ENCODE data around the gene CDC26. TPM values are rescaled to one million over a fixed set of nuclear protein-coding genes. Genes with fewer than 3 reads are reported as not detected.

CDC26 gene
- total RNA-seq (2022; extraction: Qiagen RNA extraction): 42.9 to 71.8 TPM (median 48.8 TPM) in 5 replicates

GRCh38 chr9:113275157-113276131, at the start of gene CDC26, which contains the start of gene PRPF4:
TSS of gene CDC26 (minus strand) at chr9:113275572. CDS start at chr9:113272507, 3,065 bp downstream.
TSS of gene PRPF4 (plus strand) at chr9:113275658. CDS start at chr9:113275744, 86 bp downstream.

DNA sequence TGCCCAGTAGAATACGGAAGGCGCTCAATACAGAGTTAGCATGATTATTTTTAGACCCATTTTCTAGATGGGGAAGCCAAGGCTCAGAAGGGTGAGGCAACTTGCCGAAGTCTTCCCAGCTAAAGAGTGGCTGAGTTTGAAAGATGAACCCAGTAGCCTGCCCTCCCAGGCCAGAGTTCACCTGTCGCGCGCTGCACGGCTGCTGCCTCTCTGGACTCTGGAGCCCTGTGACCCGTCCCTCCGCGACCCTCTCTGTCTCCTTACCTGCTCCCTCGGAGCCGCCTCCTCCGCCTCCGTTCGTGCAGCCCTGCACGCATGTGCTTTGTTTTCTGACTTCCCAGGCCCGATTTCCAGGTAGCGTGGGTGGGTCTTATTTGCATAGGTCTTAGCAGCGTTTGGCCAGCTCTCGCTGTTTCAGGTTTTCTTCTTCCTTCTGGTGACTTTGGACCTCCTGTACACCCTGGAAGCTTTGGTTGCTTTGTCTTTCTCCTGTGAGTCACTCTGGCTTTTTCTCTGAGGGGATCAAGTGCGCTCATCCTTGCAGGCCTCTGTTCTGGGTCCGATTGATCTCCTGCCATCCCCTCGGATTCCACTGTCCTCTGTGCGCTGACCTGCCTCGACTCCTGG, 27.5 kb upstream of the CDC26 start, which contains the start of gene RNF183:
Gene RNF183, minus strand, starts transcription at position 585 of the 627 bp plus-strand sequence. CDS start 5,192 bp downstream, outside the sequence.

DNA sequence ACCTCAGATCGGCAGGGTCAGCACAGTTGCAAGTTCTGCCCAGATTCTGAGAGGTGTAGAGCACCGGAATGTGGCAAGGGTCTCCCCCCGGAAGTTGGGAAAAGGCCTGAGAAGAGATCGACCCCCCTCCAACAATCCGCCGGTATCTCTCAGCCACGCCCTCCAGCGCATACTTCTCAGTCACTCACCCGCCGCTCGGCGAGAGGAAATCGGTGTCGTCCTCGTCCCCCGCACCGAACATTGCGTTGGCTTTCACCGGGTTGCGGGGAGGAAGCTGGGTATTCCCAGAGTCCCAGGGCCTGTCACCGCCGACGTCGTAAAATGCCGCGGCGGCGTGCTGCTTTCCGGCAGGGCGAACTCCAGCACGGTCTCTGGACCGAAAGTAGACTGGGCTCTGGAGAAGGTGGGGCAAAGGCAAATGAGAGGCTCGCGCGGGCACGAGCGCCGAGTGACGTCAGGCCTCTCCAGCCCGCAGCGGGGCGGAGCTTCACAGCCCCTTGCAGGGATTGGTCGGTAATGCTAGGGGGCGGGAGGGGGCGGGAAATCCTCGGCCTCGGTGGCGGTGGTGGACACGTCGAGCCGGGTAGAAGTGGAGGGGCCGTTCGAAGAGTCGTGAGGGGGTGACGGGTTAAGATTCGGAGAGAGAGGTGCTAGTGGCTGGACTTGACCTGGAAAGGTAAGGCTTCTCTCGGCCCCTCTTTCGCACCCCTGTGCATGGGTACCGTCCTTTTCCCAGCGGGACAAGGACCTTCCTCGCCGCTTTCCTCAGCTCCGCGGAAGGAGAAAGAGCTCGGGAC, 54.2 kb downstream of the CDC26 start, which contains the start of the genes FKBP15 and SLC31A1:
Gene FKBP15, minus strand, starts transcription at position 275 of the 797 bp plus-strand sequence. Its CDS starts 34 bp downstream, at position 241.
Gene SLC31A1, plus strand, starts transcription at position 542 of the 797 bp plus-strand sequence. CDS start 34,605 bp downstream, outside the sequence.

Other genes with a start within 250 kb of the CDC26 start
- gene ZFP37, start 218.8 kb downstream of the CDC26 start, total RNA-seq (2022; extraction: Qiagen RNA extraction): 1.3 to 2.3 TPM (median 1.6 TPM) in 5 replicates
- gene SLC31A2, start 124.6 kb downstream of the CDC26 start, total RNA-seq (2022; extraction: Qiagen RNA extraction): 7.0 to 7.9 TPM (median 7.3 TPM) in 5 replicates
- 17.1 to 18.6 TPM (median 18.0 TPM) in 5 replicates for gene FKBP15, start 54.3 kb downstream of the CDC26 start, total RNA-seq (2022; extraction: Qiagen RNA extraction)
- 19.1 to 21.7 TPM (median 20.5 TPM) in 5 replicates for gene SLC31A1, start 54.0 kb downstream of the CDC26 start, total RNA-seq (2022; extraction: Qiagen RNA extraction)
- 55.1 to 61.9 TPM (median 55.6 TPM) in 5 replicates for gene PRPF4, start 86 bp upstream of the CDC26 start, total RNA-seq (2022; extraction: Qiagen RNA extraction)
- gene RNF183, start 27.8 kb upstream of the CDC26 start, total RNA-seq (2022; extraction: Qiagen RNA extraction): 0.15 TPM in 1 of 5 replicates, not detected in the others
- gene WDR31, start 64.7 kb upstream of the CDC26 start, total RNA-seq (2022; extraction: Qiagen RNA extraction): 0.95 to 1.4 TPM (median 1.1 TPM) in 5 replicates
- 0.08 to 0.12 TPM (median 0.09 TPM) in 3 of 5 replicates, not detected in the others for gene BSPRY, start 74.0 kb upstream of the CDC26 start, total RNA-seq (2022; extraction: Qiagen RNA extraction)
- gene HDHD3, start 101.4 kb upstream of the CDC26 start, total RNA-seq (2022; extraction: Qiagen RNA extraction): 21.9 to 27.5 TPM (median 25.6 TPM) in 5 replicates
- gene ALAD, start 125.7 kb upstream of the CDC26 start, total RNA-seq (2022; extraction: Qiagen RNA extraction): 13.5 to 17.8 TPM (median 15.9 TPM) in 5 replicates
- 108 to 128 TPM (median 112 TPM) in 5 replicates for gene POLE3, start 135.1 kb upstream of the CDC26 start, total RNA-seq (2022; extraction: Qiagen RNA extraction)
- gene C9orf43, start 135.2 kb upstream of the CDC26 start, total RNA-seq (2022; extraction: Qiagen RNA extraction): 0.53 to 0.88 TPM (median 0.65 TPM) in 5 replicates
- 21.7 to 26.2 TPM (median 23.8 TPM) in 5 replicates for gene RGS3, start 188.2 kb upstream of the CDC26 start, total RNA-seq (2022; extraction: Qiagen RNA extraction)